GM23338 (cell line): ENCODE measurements around the gene MPP3. TPM values are rescaled to one million over a fixed set of nuclear protein-coding genes. Genes with fewer than 3 reads are reported as not detected.

Experiments
- ATAC-seq: fragments of 200-7000 bp; cut with Tn5 transposase; 3 replicates; pipeline ENCODE4 v1.9.1; 2020
- DNase-seq: peaks from one replicate; pipeline ENCODE4 v3.0.0-alpha.2; 2015; ENCODE audit warnings: low spot score
- H2AFZ ChIP-seq: fragments of 200-600 bp; sonication (generic); 2 replicates; pipeline ENCODE4 v1.8.0; 2016; ENCODE audit warnings: antibody characterized with exemption, mild to moderate bottlenecking, moderate library complexity
- H3F3A ChIP-seq: fragments of 200-600 bp; sonication (generic); replicated peaks from 2 replicates; pipeline ENCODE4 v1.8.0; 2017; ENCODE audit warnings: antibody characterized with exemption, mixed run types, low read depth
- H3K27ac ChIP-seq: fragments of 200-600 bp; sonication (generic); 2 replicates; pipeline ENCODE4 v1.6.1; 2016; ENCODE audit warnings: low read depth
- H3K27me3 ChIP-seq: fragments of 200-600 bp; sonication (generic); 2 replicates; pipeline ENCODE4 v1.8.0; 2016; ENCODE audit warnings: mild to moderate bottlenecking, mixed run types, moderate library complexity; ENCODE audit not compliant: insufficient read depth
- H3K36me3 ChIP-seq: fragments of 200-600 bp; sonication (generic); 2 replicates; pipeline ENCODE4 v1.8.0; 2016; ENCODE audit warnings: mild to moderate bottlenecking; ENCODE audit not compliant: insufficient read depth
- H3K4me1 ChIP-seq: fragments of 200-600 bp; sonication (generic); 2 replicates; pipeline ENCODE4 v1.8.0; 2016; ENCODE audit warnings: mild to moderate bottlenecking, moderate library complexity; ENCODE audit not compliant: insufficient read depth
- H3K4me2 ChIP-seq: fragments of 200-600 bp; sonication (generic); 2 replicates; pipeline ENCODE4 v1.7.1; 2017; ENCODE audit warnings: mixed run types
- H3K4me3 ChIP-seq: fragments of 200-600 bp; sonication (generic); 2 replicates; pipeline ENCODE4 v1.6.1; 2016; ENCODE audit warnings: mixed run types
- H3K79me2 ChIP-seq: fragments of 200-600 bp; sonication (generic); replicated peaks from 2 replicates; pipeline ENCODE4 v1.8.0; 2017; ENCODE audit warnings: mild to moderate bottlenecking; ENCODE audit not compliant: insufficient read depth
- H3K9me2 ChIP-seq: fragments of 200-600 bp; sonication (generic); 2 replicates; pipeline ENCODE4 v1.8.0; 2017; ENCODE audit not compliant: insufficient read depth
- H4K20me1 ChIP-seq: fragments of 200-600 bp; sonication (generic); replicated peaks from 2 replicates; pipeline ENCODE4 v1.8.0; 2017; ENCODE audit warnings: mild to moderate bottlenecking; ENCODE audit not compliant: insufficient read depth
- H3K27ac Mint-ChIP-seq: 2 replicates; pipeline ENCODE4 v1.8.0; 2020; ENCODE audit warnings: inconsistent platforms, mild to moderate bottlenecking, moderate library complexity, mixed read lengths
- H3K27me3 Mint-ChIP-seq: 3 replicates; pipeline ENCODE4 v1.8.0; 2022; ENCODE audit warnings: low read depth, mild to moderate bottlenecking, moderate library complexity, mixed read lengths, inconsistent platforms; ENCODE audit not compliant: insufficient read depth, poor library complexity
- H3K36me3 Mint-ChIP-seq: 3 replicates; pipeline ENCODE4 v1.8.0; 2021; ENCODE audit warnings: low read depth, mild to moderate bottlenecking, inconsistent platforms, moderate library complexity, mixed read lengths
- H3K4me1 Mint-ChIP-seq: 3 replicates; pipeline ENCODE4 v1.8.0; 2020; ENCODE audit warnings: mild to moderate bottlenecking, inconsistent platforms, mixed read lengths
- H3K4me3 Mint-ChIP-seq: 3 replicates; pipeline ENCODE4 v1.8.0; 2021; ENCODE audit warnings: moderate library complexity, mild to moderate bottlenecking, inconsistent platforms, mixed read lengths
- H3K9me3 Mint-ChIP-seq: 3 replicates; pipeline ENCODE4 v1.8.0; 2020; ENCODE audit warnings: moderate library complexity, mild to moderate bottlenecking, inconsistent platforms, mixed read lengths
- CREB1 ChIP-seq: fragments of 250-450 bp; sonication (Bioruptor Pico); IDR thresholded peaks from 2 replicates; pipeline ENCODE4 v1.5.0; 2020; ENCODE audit warnings: low read depth, mild to moderate bottlenecking, moderate library complexity
- ETS1 ChIP-seq: IDR thresholded peaks from 2 replicates; pipeline ENCODE4 v1.6.1; 2016; ENCODE audit warnings: antibody characterized with exemption
- EZH2 ChIP-seq: fragments of 200-600 bp; sonication (generic); IDR thresholded peaks from one replicate; pipeline ENCODE4 v1.8.0; 2017; ENCODE audit warnings: antibody characterized with exemption, mild to moderate bottlenecking, low read depth; ENCODE audit not compliant: unreplicated experiment
- EZH2phosphoT487 ChIP-seq: fragments of 200-600 bp; sonication (generic); IDR thresholded peaks from one replicate; pipeline ENCODE4 v1.8.1; 2018; ENCODE audit warnings: antibody characterized with exemption; ENCODE audit not compliant: unreplicated experiment
- JUNB ChIP-seq: IDR thresholded peaks from one replicate; pipeline ENCODE4 v1.6.1; 2016; ENCODE audit warnings: antibody characterized with exemption; ENCODE audit not compliant: unreplicated experiment
- NANOG ChIP-seq: IDR thresholded peaks from 2 replicates; pipeline ENCODE4 v1.6.1; 2016; ENCODE audit warnings: antibody characterized with exemption, borderline replicate concordance
- POLR2AphosphoS5 ChIP-seq: IDR thresholded peaks from 2 replicates; pipeline ENCODE4 v1.6.1; 2016; ENCODE audit warnings: antibody characterized with exemption, low read depth
- REST ChIP-seq: IDR thresholded peaks from one replicate; pipeline ENCODE4 v1.6.1; 2018; ENCODE audit warnings: antibody characterized with exemption; ENCODE audit not compliant: unreplicated experiment
- STAT1 ChIP-seq: IDR thresholded peaks from one replicate; pipeline ENCODE4 v1.6.1; 2016; ENCODE audit warnings: antibody characterized with exemption; ENCODE audit not compliant: unreplicated experiment
- ZNF114 ChIP-seq: fragments of 250-450 bp; sonication (Bioruptor Pico); IDR thresholded peaks from 2 replicates; pipeline ENCODE4 v1.5.0; 2020; ENCODE audit warnings: mild to moderate bottlenecking, moderate library complexity
- ZNF331 ChIP-seq: fragments of 250-450 bp; sonication (Bioruptor Pico); IDR thresholded peaks from 2 replicates; pipeline ENCODE4 v1.5.0; 2020; ENCODE audit warnings: low read depth, mild to moderate bottlenecking, moderate library complexity
- ZNF462 ChIP-seq: fragments of 250-450 bp; sonication (Bioruptor Pico); IDR thresholded peaks from 2 replicates; pipeline ENCODE4 v1.5.0; 2020; ENCODE audit warnings: mild to moderate bottlenecking, moderate library complexity
- polyA plus RNA-seq: library from polyadenylated mRNA; unstranded; fragments of >200 nt; fragmentation: Nextera tagmentation; extraction: Ambion mirVana; gene quantifications from 2 replicates; pipeline ENCODE4 v1.2.1, GENCODE V29; 2016
- total RNA-seq: library from RNA; depleted of rRNA; stranded (reverse); fragments of >200 nt; shearing (Covaris generic); gene quantifications from 2 replicates; pipeline ENCODE4 v1.2.3, GENCODE V29; 2014
- TF ChIP-seq, protein P1 (sequence below), 2 experiments: fragments of 200-600 bp in 1 of 2; sonication (generic) in 1 of 2; conservative IDR thresholded peaks; 2 replicates each; pipeline versions ENCODE4 v1.5.1 to v1.6.1; 2016 to 2017; ENCODE audit warnings: antibody characterized with exemption in 2 of 2, low read depth in 2 of 2, mild to moderate bottlenecking in 2 of 2, moderate library complexity in 1 of 2

Gene MPP3
- total and polyA plus RNA-seq, 2 experiments from 2014 or later = 6.6 to 7.4 TPM

GRCh38 chr17:43860927-43861622 lies 28.1 kb upstream of the MPP3 start:
- TF ChIP-seq ZNF114 (CRISPR knock-in tag) (no peak), ETS1 (no peak), EZH2 (no peak), CREB1 (CRISPR knock-in tag) (no peak), POLR2AphosphoS5 (no peak), ZNF462 (CRISPR knock-in tag) (no peak), ZNF331 (CRISPR knock-in tag) (no peak), JUNB (no peak), REST (no peak), STAT1 (no peak), NANOG (no peak), EZH2phosphoT487 (no peak)
- TF ChIP-seq, protein P1, sequence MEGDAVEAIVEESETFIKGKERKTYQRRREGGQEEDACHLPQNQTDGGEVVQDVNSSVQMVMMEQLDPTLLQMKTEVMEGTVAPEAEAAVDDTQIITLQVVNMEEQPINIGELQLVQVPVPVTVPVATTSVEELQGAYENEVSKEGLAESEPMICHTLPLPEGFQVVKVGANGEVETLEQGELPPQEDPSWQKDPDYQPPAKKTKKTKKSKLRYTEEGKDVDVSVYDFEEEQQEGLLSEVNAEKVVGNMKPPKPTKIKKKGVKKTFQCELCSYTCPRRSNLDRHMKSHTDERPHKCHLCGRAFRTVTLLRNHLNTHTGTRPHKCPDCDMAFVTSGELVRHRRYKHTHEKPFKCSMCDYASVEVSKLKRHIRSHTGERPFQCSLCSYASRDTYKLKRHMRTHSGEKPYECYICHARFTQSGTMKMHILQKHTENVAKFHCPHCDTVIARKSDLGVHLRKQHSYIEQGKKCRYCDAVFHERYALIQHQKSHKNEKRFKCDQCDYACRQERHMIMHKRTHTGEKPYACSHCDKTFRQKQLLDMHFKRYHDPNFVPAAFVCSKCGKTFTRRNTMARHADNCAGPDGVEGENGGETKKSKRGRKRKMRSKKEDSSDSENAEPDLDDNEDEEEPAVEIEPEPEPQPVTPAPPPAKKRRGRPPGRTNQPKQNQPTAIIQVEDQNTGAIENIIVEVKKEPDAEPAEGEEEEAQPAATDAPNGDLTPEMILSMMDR (conservative IDR thresholded peaks at IDR 0.05; ENCODE audit: low read depth in 2 of 2) = no peak
- no peaks in the 10 kb centered on the region for H3K79me2 ChIP-seq
- Mint-ChIP-seq H3K4me3 (no peak overlapping the region), H3K9me3 (no peaks in the 10 kb centered on the region; the same call in 2 of the 3 replicates), H3K36me3 (no peaks in the 10 kb centered on the region), H3K27ac (no peak overlapping the region), H3K27me3 (peaks cover 5% of the 10 kb centered on the region), H3K4me1 (no peaks in the 10 kb centered on the region)
- no peak for DNase-seq
- H3K27me3 ChIP-seq = no peaks in the 10 kb centered on the region
- H2AFZ ChIP-seq = no peak overlapping the region
- H3K4me2 ChIP-seq = no peak overlapping the region
- no peaks in the 10 kb centered on the region for H3F3A ChIP-seq
- H4K20me1 ChIP-seq = no peaks in the 10 kb centered on the region
- no peaks in the 10 kb centered on the region for H3K4me1 ChIP-seq
- no peak for ATAC-seq
- no peak overlapping the region for H3K27ac ChIP-seq
- no peaks in the 10 kb centered on the region for H3K9me2 ChIP-seq
- H3K36me3 ChIP-seq = no peaks in the 10 kb centered on the region
- no peak overlapping the region for H3K4me3 ChIP-seq
